ENCODE results near the gene PILRB. TPM values are rescaled to one million over a fixed set of nuclear protein-coding genes. Genes with fewer than 3 reads are reported as not detected.
"Not testable (repeated sequence)": the region's sequence is repeated elsewhere in the genome, so short reads cannot be mapped to it uniquely, and the experiment has no call there.

PILRB gene
- total RNA-seq, 2 donors from 2014 or later, result 11.6 to 12.5 TPM

DNA sequence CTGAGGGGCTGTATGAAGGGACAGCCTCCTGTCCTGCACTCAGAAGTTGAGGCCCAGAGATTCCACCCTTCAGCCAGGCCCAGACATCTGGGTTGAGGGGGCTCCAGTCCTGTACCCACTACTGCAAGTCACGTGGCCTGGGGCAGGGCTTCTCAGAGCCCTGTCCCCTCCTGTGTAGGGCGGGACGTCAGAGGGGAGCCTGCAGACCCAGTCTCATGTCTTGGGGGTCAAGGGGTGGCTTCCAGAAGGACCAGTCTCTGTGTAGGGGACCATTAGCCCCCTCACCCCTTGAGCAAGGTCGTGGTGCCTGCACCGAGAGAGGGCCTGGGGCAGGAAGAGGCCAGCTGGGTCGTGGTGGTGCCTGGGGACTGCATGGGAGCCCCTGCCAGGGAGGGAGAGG is 14.8 kb downstream of the PILRB start:
- DNase-seq, result no peak
- no peak for ATAC-seq
- intact Hi-C loops (cut with DNase I), result no loop called here

DNA sequence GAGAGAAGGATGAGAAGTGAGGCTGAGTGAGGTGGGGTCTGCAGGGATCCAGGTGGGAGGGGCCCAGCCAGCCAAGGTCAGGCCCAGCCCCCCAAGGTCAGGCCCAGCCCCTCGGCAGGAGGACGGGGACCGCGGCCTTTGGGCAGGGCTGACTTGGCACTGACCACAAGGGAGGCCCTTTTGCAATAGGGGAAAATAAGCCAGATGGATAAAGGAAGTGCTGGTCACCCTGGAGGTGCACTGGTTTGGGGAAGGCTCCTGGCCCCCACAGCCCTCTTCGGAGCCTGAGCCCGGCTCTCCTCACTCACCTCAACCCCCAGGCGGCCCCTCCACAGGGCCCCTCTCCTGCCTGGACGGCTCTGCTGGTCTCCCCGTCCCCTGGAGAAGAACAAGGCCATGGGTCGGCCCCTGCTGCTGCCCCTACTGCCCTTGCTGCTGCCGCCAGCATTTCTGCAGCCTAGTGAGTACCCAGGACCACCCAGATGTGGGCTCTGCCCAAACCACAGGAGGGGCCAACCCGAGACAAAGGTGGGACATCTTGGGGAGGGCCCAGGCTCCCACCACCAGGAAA is 15.4 kb downstream of the PILRB start, which contains the start of gene PILRA:
PILRA (plus strand) TSS at position 227 of the 571 bp plus-strand sequence; CDS start at position 397, 170 bp downstream.
- ATAC-seq, result peak; percentile 41 to 65
- no peak for DNase-seq
- intact Hi-C loops (cut with DNase I), result no loop called here

DNA sequence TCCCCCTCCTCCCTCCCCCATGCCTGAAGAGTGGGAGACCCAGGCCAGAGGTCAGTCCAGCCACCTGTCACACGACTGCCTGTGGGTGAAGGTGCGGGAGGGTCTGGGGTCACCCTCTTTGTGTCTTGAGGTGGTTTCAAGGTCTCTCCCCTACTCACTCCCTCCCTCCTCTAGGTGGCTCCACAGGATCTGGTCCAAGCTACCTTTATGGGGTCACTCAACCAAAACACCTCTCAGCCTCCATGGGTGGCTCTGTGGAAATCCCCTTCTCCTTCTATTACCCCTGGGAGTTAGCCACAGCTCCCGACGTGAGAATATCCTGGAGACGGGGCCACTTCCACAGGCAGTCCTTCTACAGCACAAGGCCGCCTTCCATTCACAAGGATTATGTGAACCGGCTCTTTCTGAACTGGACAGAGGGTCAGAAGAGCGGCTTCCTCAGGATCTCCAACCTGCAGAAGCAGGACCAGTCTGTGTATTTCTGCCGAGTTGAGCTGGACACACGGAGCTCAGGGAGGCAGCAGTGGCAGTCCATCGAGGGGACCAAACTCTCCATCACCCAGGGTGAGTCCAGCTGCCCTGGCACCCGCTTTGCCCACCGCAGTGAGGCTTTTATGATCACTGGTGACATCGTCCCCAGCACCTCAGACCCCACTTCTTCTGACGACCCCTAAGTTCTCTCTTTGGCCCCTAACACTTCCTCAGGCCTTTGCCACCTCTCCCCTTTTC is 16.1 kb downstream of the PILRB start:
- DNase-seq; intact Hi-C loops (cut with DNase I); ATAC-seq: not testable (repeated sequence)

DNA sequence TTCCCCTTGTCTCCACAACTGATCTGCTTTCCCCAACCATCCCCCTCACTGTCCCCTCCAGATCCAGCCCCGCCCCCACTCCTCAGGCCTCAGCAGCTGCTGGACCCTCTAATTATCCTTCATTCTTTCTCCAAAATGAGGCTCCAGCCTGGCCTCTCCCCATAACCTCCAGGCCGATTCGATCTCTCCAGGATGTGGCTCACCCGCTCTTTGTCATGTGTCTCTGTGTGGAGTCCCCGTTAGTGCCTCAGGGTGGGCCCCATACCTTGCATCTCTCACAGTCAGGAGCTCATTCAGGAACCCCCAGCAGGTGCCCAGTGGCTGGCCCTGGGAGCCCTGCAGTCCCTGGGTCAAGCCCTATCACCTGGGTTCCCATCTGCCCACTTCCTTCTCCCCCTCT is 16.7 kb downstream of the PILRB start:
- ATAC-seq, result no peak
- no peak for DNase-seq
- intact Hi-C loops (cut with DNase I), result no loop called here

DNA sequence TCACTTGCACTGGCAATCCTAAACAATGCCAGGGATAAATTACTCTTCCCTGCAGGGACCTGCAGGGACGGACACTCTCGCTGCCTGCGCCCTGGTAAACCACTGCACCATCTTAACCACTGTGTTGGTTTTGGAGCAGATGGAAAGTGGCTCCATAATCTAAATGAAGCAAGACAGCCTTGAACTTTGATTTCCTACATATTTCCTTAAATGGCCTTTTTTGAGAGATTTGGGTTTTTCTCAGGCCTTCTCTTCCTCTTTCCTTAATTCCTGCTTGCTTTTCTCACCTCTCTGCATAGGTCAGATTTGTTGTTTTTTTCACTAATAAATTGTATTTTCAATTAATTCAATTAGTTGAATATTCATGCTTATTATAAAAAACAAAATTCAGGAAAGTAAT is 18.1 kb downstream of the PILRB start:
- intact Hi-C loops (cut with DNase I), result no loop called here
- DNase-seq (no peak), ATAC-seq (no peak)

DNA sequence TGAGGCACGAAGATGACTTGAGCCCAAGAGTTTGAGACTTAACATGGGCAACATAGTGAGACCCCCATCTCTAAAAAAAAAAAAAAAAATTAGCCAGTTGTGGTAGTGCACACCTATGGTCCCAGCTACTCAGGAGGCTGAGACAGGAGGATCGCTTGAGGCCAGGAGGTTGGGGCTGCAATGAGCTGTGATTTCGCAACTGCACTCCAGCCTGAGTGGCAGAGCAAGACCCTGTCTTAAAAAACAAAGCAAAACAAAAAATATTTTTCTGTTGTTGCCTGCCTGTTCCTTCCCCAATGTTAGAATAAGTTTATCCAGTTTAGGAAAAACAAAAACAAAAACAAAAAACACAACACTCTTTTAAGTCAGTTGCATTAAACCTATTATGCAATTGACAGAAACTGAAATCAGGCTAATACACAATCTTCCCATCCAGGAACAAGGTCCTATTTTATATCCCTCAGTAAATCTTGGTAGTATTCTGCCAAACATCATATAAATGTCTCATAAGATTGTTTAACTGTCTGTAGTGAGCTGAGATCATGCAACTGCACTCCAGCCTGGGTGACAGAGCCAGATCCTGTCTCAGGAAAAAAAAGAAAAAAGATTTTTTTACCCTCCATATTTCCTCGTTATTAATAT is 20.3 kb downstream of the PILRB start:
- ATAC-seq, result no peak
- intact Hi-C loops (cut with DNase I), result no loop called here
- DNase-seq, result no peak

DNA sequence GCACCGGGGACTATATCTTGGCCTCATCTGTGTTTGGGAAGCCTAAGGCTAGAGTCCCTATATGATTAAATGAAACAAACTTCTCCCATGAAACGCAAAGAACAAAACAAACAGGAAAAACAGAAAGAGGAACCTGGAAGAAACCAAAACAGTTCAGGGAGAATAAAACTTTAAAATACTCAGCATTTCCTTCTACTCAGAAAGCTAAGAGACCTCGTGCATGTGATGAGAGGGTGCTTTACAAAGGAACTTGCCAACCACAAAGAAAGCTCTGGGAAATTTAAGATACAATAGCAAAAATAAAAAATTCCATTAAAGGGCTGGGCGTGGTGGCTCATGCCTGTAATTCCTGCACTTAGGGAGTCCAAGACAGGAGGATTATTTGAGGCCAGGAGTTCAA is 22.3 kb downstream of the PILRB start:
- intact Hi-C loops (cut with DNase I), result no loop called here
- no peak for DNase-seq
- peak in 1 of 2 donors; percentile 37 for ATAC-seq

DNA sequence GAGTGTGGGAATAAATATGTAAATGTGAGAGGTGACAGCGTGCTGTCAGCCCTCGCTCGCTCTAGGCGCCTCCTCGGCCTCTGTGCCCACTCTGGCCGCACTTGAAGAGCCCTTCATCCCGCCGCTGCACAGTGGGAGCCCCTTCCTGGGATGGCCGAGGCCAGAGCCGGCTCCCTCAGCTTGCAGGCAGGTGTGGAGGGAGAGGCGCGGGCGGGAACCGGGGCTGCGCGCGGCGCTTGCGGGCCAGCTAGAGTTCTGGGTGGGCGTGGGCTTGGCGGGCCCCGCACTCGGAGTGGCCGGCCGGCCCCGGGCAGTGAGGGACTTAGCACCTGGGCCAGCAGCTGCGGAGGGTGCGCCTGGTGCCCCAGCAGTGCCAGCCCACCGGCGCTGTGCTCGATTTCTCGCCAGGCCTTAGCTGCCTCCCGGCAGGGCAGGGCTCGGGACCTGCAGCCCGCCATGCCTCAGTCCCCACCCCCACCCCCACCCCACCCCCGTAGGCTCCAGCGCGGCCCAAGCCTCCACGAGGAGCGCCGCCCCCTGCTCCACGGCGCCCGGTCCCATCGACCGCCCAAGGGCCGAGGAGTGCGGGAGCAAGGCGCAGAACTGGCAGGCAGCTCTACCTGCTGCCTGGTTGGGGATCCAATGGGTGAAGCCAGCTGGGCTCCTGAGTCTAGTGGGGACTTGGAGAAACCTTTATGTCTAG is 23.8 kb downstream of the PILRB start:
- DNase-seq; ATAC-seq; intact Hi-C loops (cut with DNase I): not testable (repeated sequence)

DNA sequence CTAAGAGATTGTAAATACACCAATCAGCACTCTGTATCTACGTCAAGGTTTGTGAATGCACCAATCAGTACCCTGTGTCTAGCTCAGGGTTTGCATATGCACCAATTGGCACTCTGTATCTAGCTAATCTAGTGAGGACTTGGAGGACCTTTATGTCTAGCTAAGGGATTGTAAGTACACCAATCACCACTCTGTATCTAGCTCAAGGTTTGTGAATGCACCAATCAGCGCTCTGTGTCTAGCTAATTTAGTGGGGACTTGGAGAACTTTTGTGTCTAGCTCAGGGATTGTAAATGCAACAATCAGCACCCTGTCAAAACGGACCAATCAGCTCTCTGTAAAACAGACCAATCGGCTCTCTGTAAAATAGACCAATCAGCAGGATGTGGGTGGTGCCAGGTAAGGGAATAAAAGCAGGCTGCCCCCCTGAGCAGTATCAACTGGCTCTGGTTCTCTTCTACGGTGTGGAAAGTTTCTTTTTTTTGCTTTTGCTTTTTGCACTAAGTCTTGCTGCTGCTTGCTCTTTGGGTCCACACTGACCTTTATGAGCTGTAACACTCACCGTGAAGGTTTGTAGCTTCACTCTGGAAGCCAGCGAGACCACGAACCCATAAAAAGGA is 24.4 kb downstream of the PILRB start:
- DNase-seq; intact Hi-C loops (cut with DNase I); ATAC-seq: not testable (repeated sequence)

DNA sequence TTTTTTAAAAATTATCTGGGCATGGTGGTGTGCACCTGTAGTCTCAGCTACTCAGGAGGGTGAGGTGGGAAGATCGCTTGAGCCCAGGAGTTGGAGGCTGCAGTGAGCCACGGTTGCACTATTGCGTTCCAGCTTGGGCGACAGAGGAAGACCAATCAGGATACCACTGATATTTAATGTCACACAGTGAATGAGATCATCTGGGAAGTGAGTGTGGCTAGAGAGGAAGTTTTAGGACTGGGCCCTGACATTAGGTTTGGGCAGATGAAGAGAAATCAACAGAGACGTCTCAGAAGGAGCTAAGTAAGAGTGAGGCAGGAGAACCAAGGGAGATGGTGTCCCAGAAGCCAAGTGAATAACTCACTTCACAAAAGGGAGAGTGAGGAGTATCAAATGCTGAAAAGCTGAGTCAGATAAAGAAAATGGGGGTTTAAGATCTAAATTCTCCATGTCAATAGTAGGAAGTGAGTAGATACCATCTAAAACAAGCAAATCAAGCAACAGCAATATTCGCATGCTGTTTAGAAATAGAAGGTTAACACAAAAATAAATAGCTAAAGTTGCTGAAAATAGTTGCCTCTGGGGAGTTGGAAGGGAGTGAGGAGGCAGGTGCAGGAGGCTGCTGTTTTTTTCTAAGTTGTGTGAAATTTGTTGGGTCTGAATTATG is 26.8 kb downstream of the PILRB start:
- intact Hi-C loops (cut with DNase I), result no loop called here
- peak in 1 of 2 donors; percentile 45 for ATAC-seq

DNA sequence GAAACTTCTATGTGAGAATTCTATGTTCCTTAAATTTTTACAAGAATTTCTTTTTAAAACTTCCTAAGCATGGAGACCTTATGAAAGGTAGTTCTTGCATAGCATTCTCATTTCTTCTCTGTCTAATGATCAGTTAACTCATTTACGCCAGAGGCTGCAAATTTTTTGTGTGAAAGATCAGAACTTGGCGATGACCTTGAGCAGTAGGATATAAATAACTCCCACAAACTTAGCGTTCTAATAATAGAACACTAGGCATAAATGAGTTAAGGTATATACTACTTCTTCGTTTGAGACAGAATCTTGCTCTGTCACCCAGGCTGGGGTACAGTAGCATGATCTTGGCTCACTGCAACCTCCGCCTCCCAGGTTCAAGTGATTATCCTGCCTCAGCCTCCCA is 29.0 kb downstream of the PILRB start:
- intact Hi-C loops (cut with DNase I), result no loop called here
- no peak for DNase-seq
- ATAC-seq, result no peak

More for the DNA sequence above, 26.8 kb downstream of the PILRB start:
- DNase-seq, result no peak

DNA sequence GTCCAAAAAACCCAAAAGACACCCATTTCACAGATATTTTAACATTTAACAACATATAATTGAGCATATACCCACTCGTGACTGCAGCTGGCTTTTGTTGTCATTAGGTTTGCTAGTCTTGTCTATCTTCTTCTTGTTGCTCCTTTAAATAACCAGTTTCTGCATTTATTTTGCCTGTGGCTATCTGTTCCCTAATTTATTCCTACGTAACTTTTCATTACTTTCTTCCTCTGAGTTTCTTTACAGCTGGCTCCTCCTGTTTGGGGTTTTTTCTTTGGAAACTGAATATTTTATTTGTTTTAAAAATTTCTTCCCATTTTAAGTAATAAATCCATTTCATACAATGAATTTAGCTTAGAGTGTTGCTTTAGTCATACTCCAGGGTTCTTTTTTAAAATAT is 29.8 kb downstream of the PILRB start:
- intact Hi-C loops (cut with DNase I), result no loop called here
- DNase-seq (no peak), ATAC-seq (no peak)

DNA sequence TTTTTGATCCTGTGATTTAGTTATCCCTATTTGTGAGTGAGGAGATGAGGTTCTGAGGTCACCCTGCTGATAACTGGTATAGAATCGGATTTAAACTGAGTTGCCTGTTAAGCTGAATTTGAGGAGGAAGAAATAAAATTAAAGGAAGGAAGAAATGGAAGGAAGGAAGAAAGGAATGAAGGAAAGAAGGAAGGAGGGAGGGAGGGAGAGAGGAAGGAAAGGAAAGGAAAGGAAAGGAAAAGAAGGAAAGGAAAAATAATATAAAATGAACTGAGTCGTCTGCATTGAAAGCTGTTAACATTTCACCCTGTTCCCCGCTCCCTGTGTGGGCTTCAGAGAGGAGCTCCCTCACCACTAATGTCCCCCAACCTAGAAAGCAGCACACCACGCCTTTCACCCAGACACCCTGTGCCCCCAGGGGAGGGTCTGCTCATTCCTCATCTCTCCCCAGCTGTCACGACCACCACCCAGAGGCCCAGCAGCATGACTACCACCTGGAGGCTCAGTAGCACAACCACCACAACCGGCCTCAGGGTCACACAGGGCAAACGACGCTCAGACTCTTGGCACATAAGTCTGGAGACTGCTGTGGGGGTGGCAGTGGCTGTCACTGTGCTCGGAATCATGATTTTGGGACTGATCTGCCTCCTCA is 31.6 kb downstream of the PILRB start:
- ATAC-seq (no peak), DNase-seq (no peak)
- intact Hi-C loops (cut with DNase I), result no loop called here

DNA sequence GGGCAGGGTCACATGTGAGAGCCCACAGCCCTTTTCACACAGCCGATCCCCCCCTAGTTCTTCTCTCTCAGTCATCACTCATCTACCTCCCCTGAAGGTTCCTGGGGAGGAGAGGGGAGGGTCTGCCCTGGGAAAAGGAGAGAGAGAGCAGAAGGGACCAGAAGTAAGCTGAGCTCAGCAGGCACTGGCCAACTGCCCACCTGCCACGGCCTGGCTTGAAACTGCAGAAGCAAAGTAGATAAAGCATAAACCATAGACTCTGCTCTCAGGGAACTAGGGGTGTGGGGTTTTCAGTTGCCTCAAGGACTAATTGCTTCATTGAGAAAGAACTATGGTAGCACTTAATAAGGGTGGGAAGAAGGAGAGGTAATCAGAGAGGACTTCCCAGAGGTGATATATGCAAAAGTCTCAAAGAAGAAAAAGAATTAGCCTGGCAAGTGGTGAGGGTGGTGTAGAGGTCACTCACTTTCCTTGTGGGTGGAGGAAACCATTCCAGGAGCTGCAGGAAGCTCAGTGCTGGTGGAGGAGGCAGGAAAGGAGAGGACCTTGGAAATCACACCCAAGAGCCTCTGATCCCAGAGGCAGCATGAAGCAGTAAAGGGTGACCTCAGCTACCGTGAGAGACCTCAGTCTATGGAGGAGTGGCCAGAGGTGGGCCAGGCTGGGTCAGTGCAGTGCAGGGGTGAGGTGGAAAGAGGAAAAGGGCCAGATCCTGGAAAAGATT is 32.5 kb downstream of the PILRB start:
- ATAC-seq, result no peak
- intact Hi-C loops (cut with DNase I), result no loop called here
- no peak for DNase-seq

DNA sequence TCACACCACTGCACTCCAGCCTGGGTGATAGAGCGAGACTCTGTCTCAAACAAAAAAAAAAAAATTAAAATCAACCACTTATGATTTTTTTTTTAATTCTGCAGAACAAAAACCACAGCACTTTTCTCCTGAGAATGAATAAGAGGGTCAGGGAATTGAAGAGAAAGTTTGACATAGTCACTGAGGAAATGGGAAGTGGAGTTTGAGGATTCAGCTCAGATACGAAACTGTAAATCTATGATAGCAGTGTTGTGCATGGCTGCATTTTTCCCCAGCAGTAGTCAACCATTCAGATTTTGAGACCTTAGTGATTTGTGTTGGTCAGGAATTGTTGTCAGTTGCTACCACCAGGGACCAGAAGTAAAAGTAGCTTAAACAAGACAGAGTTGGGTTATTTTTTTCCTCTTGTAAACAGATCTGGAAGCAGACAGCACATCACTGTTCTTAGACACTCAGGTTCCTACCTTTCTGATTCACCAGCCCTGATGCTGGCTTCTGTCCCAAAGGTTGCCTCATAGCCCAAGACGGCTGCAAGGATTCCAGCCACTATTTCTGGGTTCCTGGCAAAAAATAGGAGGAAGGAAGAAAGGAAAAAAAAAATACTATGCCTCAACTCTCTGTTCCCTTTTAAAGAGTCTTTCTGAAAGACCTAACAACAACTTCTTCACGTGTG is 35.5 kb downstream of the PILRB start:
- intact Hi-C loops (cut with DNase I), result no loop called here
- no peak for DNase-seq
- ATAC-seq, result no peak

DNA sequence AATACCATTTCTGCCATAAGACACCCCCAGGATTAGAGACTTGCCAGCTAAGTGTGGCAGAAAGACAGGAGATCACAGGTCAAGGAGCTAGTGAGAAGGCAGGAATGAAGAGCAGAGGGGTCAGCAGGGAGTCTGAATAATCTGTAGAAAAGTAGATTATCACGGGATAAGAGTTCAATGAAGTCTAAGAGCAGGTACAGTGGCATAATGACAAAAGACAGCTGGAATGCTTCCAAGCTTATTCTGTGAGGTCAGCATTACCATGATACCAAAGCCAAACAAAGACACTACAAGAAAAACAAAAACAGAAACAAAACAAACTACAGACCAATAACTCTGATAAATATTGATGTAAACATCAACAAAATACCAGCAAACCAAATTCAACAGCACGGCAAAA is 36.2 kb downstream of the PILRB start:
- no peak for DNase-seq
- intact Hi-C loops (cut with DNase I), result no loop called here
- no peak for ATAC-seq

DNA sequence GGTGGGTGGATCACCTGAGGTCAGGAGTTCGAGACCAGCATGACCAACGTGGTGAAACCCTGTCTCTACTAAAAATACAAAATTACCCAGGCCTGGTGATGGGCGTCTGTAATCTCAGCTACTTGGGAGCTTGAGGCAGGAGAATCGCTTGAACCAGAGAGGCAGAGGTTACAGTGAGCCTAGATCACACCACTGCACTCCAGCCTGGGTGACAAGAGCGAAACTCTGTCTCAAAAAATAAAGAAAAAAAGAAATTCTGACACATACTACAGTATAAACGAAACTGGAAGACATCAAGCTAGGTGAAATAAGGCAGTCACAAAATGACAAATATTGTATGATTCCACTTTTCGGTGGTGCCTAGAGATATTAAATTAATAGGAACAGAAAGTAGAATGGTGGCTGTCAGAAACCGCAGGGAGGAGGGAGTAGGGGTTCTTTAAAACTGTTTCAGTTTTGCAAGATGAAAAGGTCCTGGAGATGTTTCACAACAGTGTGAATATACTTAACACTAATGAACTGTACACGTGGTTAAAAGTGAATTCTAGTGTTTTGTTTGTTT is 38.6 kb downstream of the PILRB start:
- ATAC-seq, result peak in 1 of 2 donors; percentile 47

More for the DNA sequence above, 38.6 kb downstream of the PILRB start:
- intact Hi-C loops (cut with DNase I), result no loop called here
- no peak for DNase-seq
